Suppressor macrophage (primary cell): ENCODE results near the gene KRCC1.
"Not testable (repeated sequence)": the region's sequence is repeated elsewhere in the genome, so short reads cannot be mapped to it uniquely, and the experiment has no call there.

ENCODE experiments used
- DNase-seq, 4 experiments: peaks; one replicate each; pipeline ENCODE4 v3.0.0-alpha.2; 2020 to 2022

The KRCC1 gene

DNA sequence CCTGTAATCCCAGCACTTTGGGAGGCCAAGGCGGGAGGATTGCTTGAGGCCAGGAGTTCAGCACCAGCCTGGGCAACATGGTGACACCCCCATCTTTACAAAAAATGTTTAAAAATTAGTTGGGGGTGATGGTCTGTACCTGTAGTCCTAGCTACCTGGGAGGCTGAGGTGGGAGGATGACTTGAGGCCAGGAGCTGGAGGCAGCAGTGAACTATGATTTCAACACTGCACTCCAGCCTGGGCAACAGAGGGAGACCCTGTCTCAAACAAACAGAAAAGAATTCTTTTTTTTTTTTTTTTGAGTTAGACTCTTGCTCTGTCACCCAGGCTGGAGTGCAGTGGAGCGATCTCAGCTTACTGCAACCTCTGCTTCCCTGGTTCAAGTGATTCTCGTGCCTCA, 55.1 kb downstream of the KRCC1 start:
- not testable (repeated sequence) for DNase-seq

DNA sequence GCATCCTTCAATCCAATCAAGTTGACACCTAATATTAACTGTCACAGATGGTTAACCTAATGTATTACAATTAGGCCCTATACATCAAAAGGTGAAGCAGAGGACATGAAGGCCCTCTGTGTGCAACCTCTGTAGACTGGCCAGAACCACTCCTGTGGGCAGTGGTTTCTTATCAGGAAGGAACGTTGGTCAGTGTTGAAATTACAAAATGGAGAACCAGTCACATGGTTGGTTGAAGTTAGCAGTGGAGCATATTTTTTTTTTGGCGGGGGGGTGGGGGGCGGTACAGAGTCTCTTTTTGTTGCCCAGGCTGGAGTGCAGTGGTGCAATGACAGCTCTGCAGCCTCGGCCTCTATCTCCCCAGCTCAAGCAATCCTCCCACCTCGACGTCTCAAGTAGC, 59.0 kb downstream of the KRCC1 start:
- DNase-seq = no peak

GRCh38 chr2:87995756-87996155, 59.8 kb downstream of the KRCC1 start:
- DNase-seq = peak in 2 of 4 experiments; percentile 11 to 17

DNA sequence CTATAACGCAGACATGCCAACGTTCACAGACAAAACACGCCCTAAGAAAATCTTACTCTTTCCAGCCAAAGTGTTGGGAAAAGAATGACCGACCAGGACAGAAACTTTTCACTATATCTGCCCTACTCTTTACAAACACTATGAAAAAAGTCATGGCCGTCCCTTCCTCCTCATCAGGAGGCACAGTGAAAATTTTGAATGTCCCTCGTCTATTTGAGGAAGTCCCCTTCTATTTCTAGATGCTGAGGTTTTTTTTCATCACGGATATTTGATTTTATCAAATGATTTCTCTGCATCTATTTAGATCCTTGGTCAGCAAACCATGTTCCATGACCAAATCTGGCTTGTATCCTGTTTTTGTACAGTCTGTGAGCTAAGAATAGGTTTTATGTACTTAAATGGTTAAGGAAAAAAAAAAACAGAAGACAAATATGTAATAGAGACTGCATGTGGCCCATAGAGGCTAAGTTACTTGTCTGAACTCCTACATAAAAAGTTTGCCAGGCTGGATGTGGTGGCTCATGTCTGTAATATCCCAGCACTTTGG, 61.2 kb downstream of the KRCC1 start:
- not testable (repeated sequence) for DNase-seq

DNA sequence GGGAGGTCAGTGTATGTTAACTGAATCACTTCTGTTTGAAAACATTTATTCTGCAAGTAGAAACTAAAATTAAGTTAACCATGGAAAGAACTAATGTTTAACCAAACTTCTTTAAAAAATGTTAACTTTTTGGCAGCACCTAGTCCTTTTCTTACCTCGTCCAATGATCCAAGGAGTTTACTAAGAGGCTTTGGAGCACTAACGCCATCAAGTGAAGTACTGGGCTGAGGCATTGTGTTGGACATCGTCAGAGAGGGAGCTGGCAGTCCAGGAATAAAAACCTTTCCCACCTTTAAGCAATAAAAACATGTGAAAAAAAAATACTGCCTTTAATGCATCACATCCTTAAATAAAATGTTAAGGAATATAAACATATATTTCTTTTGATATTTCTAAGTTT, 63.0 kb downstream of the KRCC1 start:
- not testable (repeated sequence) for DNase-seq

GRCh38 chr2:87987473-87987872, 68.1 kb downstream of the KRCC1 start:
- not testable (repeated sequence) for DNase-seq

DNA sequence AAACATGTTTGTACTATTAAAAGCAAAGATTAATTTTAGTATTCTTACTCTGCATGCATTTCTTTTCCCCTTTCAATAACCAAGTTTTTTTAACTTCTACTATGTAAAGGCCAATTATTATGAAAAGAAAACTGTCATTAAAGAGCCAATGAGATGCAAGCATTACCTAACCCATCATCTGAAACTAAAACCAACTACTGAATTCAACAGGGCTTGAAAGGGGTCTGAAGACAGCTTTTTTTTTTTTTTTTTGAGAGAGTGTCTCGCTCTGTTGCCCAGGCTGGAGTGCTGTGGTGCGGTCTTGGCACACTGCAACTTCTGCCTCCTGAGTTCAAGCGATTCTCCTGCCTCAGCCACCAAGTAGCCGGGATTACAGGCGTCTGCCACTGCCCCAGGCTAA, 69.7 kb downstream of the KRCC1 start:
- not testable (repeated sequence) for DNase-seq

DNA sequence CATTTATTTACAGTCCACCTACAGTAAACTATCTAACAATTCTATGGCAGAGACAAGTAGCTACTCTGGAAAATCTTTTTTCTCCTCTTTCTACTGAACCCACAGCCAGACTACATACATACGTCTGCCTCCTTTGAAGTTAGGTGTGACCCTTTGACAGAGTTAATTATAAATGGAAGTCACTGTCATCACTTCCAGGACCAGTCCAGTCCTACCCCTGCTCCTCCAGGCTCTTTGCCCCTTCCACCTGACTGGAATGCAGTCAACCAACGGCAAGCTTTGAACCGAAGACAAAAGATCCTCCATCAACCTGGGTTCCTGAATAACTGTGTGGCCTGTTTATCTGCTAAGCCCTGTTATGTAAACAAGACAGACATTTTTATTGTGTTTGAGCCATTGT, 74.4 kb downstream of the KRCC1 start:
- DNase-seq = not testable (repeated sequence)
